Measurements from ENCODE around the gene PDIA6.

Gene PDIA6

DNA sequence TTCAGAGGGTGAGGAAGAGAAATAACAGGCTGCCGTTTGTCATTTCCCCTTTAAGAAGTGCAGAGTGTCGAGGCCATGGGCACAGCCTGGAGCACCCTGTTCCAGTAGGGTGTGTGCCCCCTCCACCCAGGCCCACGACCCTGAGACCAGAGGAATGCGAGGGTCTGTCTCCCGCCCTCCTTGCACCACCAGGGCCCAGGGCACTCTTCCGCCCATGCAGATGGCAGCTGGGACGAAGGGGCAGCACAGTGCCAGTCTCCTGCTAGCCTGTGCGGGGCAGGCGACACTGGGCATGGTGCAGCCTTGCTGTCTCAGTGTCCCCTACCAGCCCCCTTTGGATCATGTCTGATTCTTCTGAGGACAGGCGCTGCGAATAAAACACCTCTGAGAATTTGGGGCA lies 15.8 kb upstream of the PDIA6 start:
- TF ChIP-seq, protein P1, sequence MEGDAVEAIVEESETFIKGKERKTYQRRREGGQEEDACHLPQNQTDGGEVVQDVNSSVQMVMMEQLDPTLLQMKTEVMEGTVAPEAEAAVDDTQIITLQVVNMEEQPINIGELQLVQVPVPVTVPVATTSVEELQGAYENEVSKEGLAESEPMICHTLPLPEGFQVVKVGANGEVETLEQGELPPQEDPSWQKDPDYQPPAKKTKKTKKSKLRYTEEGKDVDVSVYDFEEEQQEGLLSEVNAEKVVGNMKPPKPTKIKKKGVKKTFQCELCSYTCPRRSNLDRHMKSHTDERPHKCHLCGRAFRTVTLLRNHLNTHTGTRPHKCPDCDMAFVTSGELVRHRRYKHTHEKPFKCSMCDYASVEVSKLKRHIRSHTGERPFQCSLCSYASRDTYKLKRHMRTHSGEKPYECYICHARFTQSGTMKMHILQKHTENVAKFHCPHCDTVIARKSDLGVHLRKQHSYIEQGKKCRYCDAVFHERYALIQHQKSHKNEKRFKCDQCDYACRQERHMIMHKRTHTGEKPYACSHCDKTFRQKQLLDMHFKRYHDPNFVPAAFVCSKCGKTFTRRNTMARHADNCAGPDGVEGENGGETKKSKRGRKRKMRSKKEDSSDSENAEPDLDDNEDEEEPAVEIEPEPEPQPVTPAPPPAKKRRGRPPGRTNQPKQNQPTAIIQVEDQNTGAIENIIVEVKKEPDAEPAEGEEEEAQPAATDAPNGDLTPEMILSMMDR (IDR thresholded peaks at IDR 0.05; ENCODE audit: insufficient read depth, low read depth, low read length, missing control alignments): no peak
- DNase-seq (ENCODE audit: low read depth): no peak

DNA sequence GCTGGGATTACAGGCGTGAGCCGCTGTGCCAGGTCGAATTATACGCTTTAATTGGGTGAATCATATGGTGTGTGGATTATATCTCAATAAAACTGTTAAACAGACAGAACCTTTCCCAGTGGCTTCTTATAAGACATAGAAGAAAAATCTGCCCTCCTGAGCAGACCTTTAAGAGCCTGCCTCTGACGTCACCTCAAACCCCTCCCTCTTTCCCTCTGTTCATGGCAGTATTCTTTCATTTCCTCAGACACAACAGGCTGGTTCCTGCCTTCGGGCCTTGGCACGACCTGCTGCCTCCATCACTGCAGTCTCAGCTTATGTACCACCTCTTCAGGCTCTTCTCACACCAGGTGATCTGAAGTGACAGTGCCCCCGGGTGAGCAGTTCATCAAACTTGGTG lies 14.0 kb upstream of the PDIA6 start:
- TF ChIP-seq, protein P1 (IDR thresholded peaks at IDR 0.05; ENCODE audit: insufficient read depth, low read depth, low read length, missing control alignments): no peak
- no peak for DNase-seq (ENCODE audit: low read depth)

More for the DNA sequence above, 15.8 kb upstream of the PDIA6 start:
- H3K4me3 ChIP-seq (ENCODE audit: low read depth, low read length): no peak overlapping the region

DNA sequence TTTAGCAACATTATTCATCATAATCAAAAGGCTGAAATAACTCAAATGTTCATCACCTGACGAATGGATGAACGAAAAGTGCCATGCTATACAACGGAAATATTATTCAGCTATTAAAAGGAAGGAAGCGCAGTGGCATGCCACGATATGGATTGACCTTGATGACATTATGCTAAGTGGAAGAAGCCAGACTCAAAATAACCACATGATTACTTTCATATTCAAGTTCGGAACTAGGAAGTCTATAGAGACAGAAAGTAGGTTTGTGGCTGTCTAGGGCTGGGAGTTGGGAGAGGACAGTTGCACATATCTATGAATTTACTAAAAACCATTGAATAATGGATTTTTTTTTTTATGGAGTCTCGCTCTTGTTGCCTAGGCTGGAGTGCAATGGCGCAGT lies 13.4 kb upstream of the PDIA6 start:
- no peak for DNase-seq (ENCODE audit: low read depth)
- TF ChIP-seq, protein P1 (IDR thresholded peaks at IDR 0.05; ENCODE audit: insufficient read depth, low read depth, low read length, missing control alignments): no peak
- no peak overlapping the region for H3K4me3 ChIP-seq (ENCODE audit: low read depth, low read length)

More for the DNA sequence above, 14.0 kb upstream of the PDIA6 start:
- no peak overlapping the region for H3K4me3 ChIP-seq (ENCODE audit: low read depth, low read length)

DNA sequence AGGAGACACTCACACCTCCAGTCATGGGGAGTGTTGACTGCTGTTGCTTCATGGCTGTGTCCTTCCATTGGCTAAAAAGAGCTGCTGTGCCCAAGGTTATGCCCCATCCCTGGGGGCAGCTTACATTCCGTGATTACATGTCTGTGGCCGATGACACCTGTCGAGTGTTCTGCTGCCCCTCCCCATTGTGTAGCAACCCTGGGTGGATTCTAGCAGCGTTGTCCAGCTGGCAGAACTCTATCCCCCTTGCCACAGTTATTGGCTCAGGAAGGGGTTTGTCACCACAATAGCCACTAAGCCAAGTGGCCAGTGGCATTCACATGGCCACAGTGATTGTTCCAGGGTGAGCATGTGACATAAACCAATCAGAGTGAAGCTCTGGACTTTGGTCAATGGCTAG lies 11.6 kb upstream of the PDIA6 start:
- no peak overlapping the region for H3K4me3 ChIP-seq (ENCODE audit: low read depth, low read length)
- TF ChIP-seq, protein P1 (IDR thresholded peaks at IDR 0.05; ENCODE audit: insufficient read depth, low read depth, low read length, missing control alignments): no peak
- no peak for DNase-seq (ENCODE audit: low read depth)

DNA sequence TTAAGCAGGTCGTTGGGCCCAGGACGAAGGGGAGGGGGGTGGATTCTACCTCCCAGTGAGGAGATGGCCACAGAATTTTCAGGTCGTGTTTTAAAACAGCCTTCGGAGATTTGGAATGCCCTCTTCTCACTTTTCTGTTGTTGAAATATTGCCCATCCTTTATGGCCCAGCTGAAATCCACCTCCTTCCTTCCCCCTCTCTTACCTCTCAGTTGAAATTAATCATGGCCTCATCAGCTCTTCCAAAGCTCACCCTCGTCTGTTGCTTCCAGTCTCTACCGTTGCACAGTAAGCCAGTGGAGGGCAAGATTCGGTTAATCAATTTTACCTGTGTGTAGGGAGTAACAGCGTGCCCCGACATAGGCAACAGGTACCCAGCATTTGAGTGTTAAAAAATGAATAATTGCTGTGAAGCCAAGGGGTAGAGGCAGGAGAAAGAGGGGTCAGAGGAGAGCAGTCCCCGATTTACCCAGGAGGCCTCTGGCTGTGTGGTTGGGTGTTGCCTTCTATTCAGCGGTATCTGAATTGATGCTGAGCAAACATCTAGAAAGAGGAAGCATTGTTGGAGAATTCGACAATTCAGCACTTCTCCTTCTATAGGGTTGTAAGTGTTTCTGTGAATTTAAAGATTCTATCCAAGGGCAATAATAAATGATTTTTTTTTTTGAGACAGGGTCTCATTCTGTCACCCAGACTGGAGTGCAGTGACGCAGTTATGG lies 8.6 kb upstream of the PDIA6 start:
- no peak overlapping the region for H3K4me3 ChIP-seq (ENCODE audit: low read depth, low read length)
- TF ChIP-seq, protein P1 (IDR thresholded peaks at IDR 0.05; ENCODE audit: insufficient read depth, low read depth, low read length, missing control alignments): no peak
- no peak for DNase-seq (ENCODE audit: low read depth)

DNA sequence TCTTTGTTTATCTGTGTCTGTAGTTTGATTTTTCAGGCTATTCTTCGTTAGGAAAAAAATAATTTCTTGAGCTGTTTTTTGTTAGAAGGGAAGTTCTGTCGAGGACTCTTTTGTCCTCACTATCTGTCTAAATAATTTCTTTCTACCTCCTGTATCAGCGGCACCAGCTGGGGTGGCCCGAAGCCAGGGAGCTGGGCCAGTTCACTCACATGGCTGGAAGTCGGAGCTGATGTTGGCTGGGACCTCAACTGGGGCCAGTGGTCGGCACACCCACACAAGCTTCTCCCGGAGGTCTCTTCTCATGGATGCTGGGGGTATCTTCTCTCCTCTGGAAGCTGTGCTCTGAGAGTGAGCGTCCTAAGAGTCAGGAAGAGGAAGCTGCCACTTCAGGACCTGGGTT lies 8.0 kb upstream of the PDIA6 start:
- DNase-seq (ENCODE audit: low read depth): no peak
- no peak overlapping the region for H3K4me3 ChIP-seq (ENCODE audit: low read depth, low read length)
- TF ChIP-seq, protein P1 (IDR thresholded peaks at IDR 0.05; ENCODE audit: insufficient read depth, low read depth, low read length, missing control alignments): no peak

Measured in GM12865 (cell line).